Measurements from ENCODE around the gene VASP. TPM values are rescaled to one million over a fixed set of nuclear protein-coding genes. Genes with fewer than 3 reads are reported as not detected.

The VASP gene
- total and polyA plus RNA-seq, 9 of the 15 experiments (the other 6 are each of a cell fraction or from before 2014, with no cell fraction given) = 16.7 to 261 (median 112) TPM

DNA sequence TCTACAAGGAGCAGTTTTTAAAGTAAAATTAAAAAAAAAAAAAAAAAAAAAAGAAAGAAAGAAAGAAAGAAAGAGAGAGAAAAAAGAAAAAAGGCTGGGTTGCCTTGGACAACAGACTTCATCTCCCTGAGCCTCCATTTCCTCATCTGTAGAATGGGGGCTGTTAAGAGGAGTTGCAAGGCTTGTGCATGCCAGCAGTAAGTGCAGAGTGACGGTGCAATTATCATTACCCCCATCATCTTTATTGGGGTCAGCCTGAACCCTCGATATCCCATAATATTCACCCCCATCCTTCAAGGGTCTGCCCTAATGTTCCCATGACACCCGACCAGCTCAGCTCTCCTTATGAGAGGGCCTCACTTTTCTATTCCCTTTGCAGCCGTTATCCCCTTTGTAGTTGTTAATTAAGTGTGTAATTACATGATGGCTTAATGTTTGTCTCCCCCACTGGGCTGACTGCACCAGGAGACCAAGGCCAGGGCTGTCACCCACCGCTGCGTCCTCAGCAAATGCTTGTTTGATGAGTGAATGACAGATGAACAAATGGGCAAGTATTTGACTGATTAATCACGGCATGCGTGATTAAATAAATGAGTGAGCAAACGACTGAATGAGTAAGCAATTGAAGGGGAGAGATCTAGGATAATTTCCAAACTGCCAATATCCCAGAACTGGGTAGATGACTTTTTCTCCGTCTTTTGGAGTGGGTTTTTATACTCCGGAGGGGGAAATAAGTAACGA lies 29.4 kb upstream of the VASP start (continued):
- TF ChIP-seq, protein P1, sequence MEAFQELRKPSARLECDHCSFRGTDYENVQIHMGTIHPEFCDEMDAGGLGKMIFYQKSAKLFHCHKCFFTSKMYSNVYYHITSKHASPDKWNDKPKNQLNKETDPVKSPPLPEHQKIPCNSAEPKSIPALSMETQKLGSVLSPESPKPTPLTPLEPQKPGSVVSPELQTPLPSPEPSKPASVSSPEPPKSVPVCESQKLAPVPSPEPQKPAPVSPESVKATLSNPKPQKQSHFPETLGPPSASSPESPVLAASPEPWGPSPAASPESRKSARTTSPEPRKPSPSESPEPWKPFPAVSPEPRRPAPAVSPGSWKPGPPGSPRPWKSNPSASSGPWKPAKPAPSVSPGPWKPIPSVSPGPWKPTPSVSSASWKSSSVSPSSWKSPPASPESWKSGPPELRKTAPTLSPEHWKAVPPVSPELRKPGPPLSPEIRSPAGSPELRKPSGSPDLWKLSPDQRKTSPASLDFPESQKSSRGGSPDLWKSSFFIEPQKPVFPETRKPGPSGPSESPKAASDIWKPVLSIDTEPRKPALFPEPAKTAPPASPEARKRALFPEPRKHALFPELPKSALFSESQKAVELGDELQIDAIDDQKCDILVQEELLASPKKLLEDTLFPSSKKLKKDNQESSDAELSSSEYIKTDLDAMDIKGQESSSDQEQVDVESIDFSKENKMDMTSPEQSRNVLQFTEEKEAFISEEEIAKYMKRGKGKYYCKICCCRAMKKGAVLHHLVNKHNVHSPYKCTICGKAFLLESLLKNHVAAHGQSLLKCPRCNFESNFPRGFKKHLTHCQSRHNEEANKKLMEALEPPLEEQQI (IDR thresholded peaks at IDR 0.05) = no peak
- no peak for TF ChIP-seq ZNF232 (CRISPR knock-in tag; IDR thresholded peaks at IDR 0.05)
- TF ChIP-seq SIX5 (IDR thresholded peaks at IDR 0.05; ENCODE audit: borderline replicate concordance in 1 of 2, insufficient read depth in 1 of 2, low read depth in 1 of 2, low read length in 2 of 2) = no peak
- 0 out of 4 replicates have a peak, but pooled peaks of 1 of the 2 experiments have one; percentile 11 for TF ChIP-seq ETV6 (IDR thresholded peaks at IDR 0.05; ENCODE audit: borderline replicate concordance in 1 of 2, low read depth in 2 of 2, low read length in 1 of 2)
- no peak for TF ChIP-seq ETV6 (CRISPR knock-in tag; IDR thresholded peaks at IDR 0.05; ENCODE audit: borderline replicate concordance)
- no peak for TF ChIP-seq KAT2B (IDR thresholded peaks at IDR 0.05; ENCODE audit: low read depth, low read length)
- no peak for TF ChIP-seq ZNF561 (CRISPR knock-in tag; conservative IDR thresholded peaks at IDR 0.05)
- TF ChIP-seq ZNF121 (CRISPR knock-in tag; conservative IDR thresholded peaks at IDR 0.05) = no peak
- TF ChIP-seq BCL6 (CRISPR knock-in tag; IDR thresholded peaks at IDR 0.05) = no peak
- TF ChIP-seq, protein P2, sequence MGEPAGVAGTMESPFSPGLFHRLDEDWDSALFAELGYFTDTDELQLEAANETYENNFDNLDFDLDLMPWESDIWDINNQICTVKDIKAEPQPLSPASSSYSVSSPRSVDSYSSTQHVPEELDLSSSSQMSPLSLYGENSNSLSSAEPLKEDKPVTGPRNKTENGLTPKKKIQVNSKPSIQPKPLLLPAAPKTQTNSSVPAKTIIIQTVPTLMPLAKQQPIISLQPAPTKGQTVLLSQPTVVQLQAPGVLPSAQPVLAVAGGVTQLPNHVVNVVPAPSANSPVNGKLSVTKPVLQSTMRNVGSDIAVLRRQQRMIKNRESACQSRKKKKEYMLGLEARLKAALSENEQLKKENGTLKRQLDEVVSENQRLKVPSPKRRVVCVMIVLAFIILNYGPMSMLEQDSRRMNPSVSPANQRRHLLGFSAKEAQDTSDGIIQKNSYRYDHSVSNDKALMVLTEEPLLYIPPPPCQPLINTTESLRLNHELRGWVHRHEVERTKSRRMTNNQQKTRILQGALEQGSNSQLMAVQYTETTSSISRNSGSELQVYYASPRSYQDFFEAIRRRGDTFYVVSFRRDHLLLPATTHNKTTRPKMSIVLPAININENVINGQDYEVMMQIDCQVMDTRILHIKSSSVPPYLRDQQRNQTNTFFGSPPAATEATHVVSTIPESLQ (CRISPR knock-in tag; IDR thresholded peaks at IDR 0.05) = 0 out of 2 replicates have a peak, but pooled peaks have one; percentile 42
- no peak for TF ChIP-seq TAF1 (IDR thresholded peaks at IDR 0.05; ENCODE audit: control insufficient read depth, extremely low read depth, insufficient read depth, low read length, severe bottlenecking)
- no peak for TF ChIP-seq CHD4 (IDR thresholded peaks at IDR 0.05; ENCODE audit: insufficient read depth, insufficient replicate concordance, low read depth, low read length, poor library complexity, severe bottlenecking)
- no peak for TF ChIP-seq NEUROD1 (IDR thresholded peaks at IDR 0.05; ENCODE audit: borderline replicate concordance, low read depth, low read length, partially characterized antibody)
- no peak for TF ChIP-seq HDAC3 (IDR thresholded peaks at IDR 0.05; ENCODE audit: borderline replicate concordance, partially characterized antibody)
- no peak for TF ChIP-seq BRD9 (IDR thresholded peaks at IDR 0.05; ENCODE audit: low read depth, partially characterized antibody)
- TF ChIP-seq ZNF316 (IDR thresholded peaks at IDR 0.05) = peak; percentile 26; the same call in 1 of the 2 replicates
- no peak for TF ChIP-seq MBD2 (IDR thresholded peaks at IDR 0.05; ENCODE audit: borderline replicate concordance, low read depth)
- TF ChIP-seq RFX7 (CRISPR knock-in tag; IDR thresholded peaks at IDR 0.05) = no peak
- TF ChIP-seq ATF7 (IDR thresholded peaks at IDR 0.05) = no peak
- TF ChIP-seq STAT5A (IDR thresholded peaks at IDR 0.05; ENCODE audit: borderline replicate concordance, low read length) = no peak
- TF ChIP-seq PHTF2 (CRISPR knock-in tag; IDR thresholded peaks at IDR 0.05) = no peak
- no peak for TF ChIP-seq ZNF239 (CRISPR knock-in tag; IDR thresholded peaks at IDR 0.05)
- no peak for TF ChIP-seq HDGF (IDR thresholded peaks at IDR 0.05)

Measured in K562 (cell line).